Activated CD4-positive, alpha-beta T cell treated with anti-CD3 and anti-CD28 coated beads, Interleukin-2, amount 50 U/mL, for 16 hours (primary cell): ENCODE results near the gene CLDN14.

Experiments
- DNase-seq: peaks from one replicate; pipeline ENCODE4 v3.0.0-alpha.2; 2020

Gene CLDN14, protein sequence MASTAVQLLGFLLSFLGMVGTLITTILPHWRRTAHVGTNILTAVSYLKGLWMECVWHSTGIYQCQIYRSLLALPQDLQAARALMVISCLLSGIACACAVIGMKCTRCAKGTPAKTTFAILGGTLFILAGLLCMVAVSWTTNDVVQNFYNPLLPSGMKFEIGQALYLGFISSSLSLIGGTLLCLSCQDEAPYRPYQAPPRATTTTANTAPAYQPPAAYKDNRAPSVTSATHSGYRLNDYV

GRCh38 chr21:36479415-36480402 is at the start of gene CLDN14:
TSS of gene CLDN14 (minus strand) at chr21:36480122. CDS start at chr21:36461695, 18,427 bp downstream.
- no peak for DNase-seq

GRCh38 chr21:36528716-36529115 is 48.8 kb upstream of the CLDN14 start:
- DNase-seq: no peak

DNA sequence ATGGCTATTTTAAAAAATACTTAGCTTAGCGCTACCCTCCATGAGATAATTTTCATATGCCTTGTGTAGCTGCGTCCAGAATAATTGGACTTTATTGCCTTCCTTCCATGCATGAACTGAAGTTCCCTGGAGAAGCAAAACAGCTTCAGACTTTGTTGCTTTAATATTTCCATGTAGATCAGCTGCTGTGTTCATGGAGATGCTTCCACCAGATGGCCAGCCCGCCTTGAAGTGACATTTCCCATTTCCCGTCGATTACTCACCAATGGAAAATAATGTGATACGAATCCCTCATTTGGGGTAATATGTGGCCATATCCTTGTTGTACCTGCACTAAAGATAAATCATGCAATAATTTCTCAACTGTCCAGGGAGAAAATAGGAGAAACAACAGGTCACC is 47.4 kb upstream of the CLDN14 start:
- no peak for DNase-seq

- no peak for DNase-seq
These were observed 46.2 kb upstream of the CLDN14 start for GRCh38 chr21:36526104-36526503.

DNA sequence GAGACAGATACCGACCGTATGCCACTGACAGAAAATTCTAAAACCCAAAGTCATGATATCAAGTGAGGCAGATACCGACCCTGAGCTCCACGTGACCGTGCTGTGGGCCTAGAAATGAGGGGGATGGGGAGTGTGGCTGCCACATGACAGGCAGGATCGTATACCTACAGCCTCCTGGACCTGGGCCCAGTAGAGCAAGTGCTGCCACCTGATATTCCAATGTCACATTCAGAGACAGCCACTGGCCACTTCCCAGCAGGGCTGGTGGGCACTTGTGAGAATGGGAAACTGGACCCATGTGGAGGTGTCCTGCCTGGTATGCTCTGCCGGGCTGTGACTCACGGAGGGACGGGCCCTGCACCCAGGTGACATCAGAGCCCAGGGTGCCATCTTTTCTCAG is 44.6 kb upstream of the CLDN14 start:
- DNase-seq: no peak

GRCh38 chr21:36522219-36522808 is 42.4 kb upstream of the CLDN14 start:
- no peak for DNase-seq

- DNase-seq: no peak
These were observed 39.1 kb upstream of the CLDN14 start for GRCh38 chr21:36518883-36519492.

DNA sequence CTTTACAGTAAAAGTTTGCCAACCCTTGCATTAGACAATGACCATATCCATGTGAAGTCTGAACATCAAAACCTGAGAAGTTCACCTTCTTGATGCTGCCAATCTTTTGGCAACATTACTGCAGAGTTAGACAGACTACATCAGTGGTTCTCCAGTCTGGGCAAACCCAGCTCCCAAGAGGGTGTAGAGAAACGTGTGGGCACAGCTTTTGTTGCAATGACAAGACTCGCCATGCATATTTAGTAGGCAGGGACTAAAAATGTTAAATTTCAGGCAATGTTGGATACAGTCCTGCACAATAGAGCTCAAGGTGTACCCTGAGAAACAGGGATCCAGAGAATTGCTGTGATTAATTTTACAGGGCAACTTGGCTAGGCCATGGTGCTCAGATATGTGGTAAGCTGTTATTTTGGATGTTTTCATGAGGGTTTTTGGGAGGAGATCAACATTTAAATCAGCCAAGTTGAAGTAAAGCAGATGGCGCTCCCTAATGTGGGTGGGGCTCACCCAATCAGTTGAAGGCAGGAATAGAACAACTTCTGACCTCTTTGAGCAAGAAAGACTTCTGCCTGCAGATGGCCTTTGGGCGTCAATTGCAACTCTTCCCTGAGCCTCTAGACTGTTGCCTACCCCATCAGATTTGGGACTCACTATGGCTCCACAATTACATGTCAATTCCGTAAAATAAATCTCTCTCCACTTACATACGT is 37.6 kb upstream of the CLDN14 start:
- DNase-seq: no peak

DNA sequence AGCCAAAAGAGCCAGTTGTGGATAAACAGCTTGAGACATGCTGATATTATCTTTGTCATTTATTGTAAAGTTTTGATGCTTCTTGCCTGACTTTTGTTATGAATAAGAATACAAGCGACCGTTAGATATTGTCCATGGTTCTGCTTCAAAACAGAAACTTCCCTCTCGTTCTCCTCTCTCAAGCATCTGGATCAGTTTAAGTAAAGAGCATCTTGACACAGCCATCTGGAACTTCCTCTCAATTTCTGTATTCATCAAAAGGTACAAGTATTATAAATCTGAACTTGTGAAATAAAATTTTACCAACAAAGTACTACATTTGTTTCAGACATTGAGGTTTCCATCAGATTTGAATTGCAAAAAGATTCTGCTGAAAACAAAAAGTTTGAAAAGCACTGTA is 36.4 kb upstream of the CLDN14 start:
- no peak for DNase-seq

GRCh38 chr21:36513430-36513829 is 33.5 kb upstream of the CLDN14 start:
- no peak for DNase-seq

- DNase-seq: no peak
These were observed 33.0 kb upstream of the CLDN14 start for GRCh38 chr21:36512971-36513370.

GRCh38 chr21:36511484-36512220 is 31.7 kb upstream of the CLDN14 start:
- DNase-seq: no peak

DNA sequence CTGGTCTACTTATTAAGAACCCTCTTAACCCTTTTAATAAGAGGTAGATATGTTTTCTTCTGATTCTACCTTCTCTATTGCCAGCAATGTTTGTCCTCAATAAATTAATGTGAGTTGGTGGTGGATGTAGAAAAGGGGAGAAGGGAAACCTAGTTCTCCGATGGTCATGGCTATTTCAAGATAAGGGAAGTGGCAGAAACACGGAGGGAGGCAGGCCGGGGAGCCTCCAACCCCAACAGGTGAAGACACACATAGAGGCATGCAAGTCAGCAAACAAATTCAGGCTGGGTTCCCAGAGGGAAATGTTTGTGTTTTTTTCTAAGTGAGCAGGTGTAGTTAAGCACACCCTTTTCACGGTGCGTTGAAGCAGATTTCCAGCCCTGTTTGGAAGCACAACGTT is 31.0 kb upstream of the CLDN14 start:
- no peak for DNase-seq

DNA sequence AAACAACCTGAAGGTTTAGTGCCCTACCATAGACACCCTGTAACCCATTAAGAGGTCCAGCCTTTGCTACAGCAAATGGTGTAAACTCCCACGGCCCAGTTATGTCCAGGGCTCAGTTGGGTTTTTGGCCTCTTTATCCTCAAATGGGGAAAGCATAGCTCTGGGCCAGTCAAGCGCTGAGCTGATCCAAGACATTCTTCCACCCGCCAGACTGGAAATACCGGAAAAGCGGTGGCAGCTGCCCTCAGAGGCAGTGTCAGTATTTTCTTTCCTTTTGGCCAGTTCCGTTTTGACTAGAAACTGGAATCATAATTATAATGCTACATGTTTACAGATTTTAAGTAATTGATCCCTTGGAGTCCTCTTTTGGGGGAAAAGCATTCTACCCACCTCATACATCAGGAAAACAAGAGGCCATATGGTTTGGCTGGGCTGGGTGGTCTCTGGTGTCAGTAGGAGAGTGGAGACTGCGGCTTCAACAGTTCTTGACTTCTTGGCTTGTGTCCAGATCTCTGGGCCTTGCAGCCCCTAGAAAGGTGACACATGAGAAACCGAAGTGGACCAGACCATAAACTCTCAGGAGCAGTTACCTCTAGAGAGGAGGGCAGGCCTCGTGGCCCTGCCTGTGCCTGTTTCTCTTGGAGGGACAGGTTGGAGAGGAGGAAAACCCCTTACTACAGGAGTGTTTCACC is 30.2 kb upstream of the CLDN14 start:
- no peak for DNase-seq

DNA sequence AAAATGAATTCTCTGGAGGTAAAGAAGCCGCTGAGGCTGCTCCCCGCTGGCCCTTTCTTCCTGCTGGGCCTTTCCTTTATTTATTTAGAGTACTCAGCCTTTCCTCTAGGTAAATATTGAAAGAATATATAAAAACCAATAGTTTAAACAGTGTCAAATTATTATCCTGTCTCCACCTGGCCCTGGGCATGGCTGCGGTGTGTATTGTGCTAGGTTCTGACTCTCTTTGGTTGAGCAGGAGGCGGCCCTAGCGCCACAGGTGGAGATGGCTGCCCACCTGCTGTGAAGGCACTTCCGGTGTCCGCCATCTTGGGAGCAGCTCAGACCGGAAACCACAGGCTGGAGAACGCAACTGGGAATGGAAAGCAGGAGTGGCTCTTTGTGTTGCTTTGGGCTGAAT is 29.0 kb upstream of the CLDN14 start:
- no peak for DNase-seq

DNA sequence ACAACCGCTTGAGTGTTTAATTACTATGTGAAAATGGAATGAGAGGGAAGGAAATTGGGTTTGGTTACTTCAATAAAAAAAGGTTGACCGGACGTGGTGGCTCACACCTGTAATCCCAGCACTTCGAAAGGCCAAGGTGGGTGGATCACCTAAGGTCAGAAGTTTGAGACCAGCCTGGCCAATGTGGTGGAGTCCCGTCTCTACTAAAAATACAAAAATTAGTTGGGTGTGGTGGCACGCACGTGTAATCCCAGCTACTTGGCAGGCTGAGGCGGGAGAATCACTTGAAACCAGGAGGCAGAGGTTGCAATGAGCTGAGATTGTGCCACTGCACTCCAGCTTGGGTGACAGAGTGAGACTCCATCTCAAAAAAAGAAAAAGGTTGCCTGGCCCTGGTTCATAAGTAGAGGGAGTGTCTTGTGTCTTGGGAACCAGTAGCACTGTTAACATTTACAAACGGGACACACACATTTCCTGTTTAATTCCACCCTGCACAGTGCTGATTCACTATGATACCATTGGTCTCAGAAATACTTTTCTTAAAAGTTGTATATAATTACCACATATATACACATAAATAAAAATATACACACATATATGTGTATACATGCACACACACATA is 27.6 kb upstream of the CLDN14 start:
- no peak for DNase-seq

GRCh38 chr21:36506482-36506881 is 26.6 kb upstream of the CLDN14 start:
- DNase-seq: no peak

- peak; percentile 48 for DNase-seq
These were observed 24.4 kb upstream of the CLDN14 start for GRCh38 chr21:36504067-36505058.

- no peak for DNase-seq
These were observed 22.4 kb upstream of the CLDN14 start for GRCh38 chr21:36502365-36502764.

DNA sequence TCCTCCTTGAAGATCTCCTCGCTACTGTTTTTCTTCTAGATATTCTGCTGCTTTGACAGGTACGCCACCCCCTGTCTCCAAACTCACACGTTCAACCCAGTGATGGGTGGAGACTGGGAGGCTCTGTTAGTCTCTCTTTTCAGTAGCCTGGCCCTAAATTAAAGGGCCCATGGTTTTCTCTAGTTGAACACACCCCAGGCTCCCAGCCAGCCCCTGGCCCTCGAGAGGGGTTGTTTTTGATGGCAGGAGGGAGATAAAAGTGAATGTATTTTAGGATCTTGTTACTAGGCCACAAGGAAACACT is 21.6 kb upstream of the CLDN14 start:
- DNase-seq: no peak
